Glomerular endothelial cell (primary cell): ENCODE results near the gene OSBPL5. TPM values are rescaled to one million over a fixed set of nuclear protein-coding genes. Genes with fewer than 3 reads are reported as not detected.

ENCODE experiments used
- DNase-seq: peaks from one replicate; pipeline ENCODE4 v3.0.0-alpha.2; 2011; ENCODE audit warnings: low read depth, low spot score; ENCODE audit errors: extremely low read depth
- total RNA-seq: library from RNA; depleted of rRNA; stranded (reverse); fragments of >200 nt; gene quantifications from 2 replicates; pipeline ENCODE4 v1.2.3, GENCODE V29; 2015

OSBPL5 gene
- total RNA-seq, 1 donor from 2014 or later = 37.5 TPM

DNA sequence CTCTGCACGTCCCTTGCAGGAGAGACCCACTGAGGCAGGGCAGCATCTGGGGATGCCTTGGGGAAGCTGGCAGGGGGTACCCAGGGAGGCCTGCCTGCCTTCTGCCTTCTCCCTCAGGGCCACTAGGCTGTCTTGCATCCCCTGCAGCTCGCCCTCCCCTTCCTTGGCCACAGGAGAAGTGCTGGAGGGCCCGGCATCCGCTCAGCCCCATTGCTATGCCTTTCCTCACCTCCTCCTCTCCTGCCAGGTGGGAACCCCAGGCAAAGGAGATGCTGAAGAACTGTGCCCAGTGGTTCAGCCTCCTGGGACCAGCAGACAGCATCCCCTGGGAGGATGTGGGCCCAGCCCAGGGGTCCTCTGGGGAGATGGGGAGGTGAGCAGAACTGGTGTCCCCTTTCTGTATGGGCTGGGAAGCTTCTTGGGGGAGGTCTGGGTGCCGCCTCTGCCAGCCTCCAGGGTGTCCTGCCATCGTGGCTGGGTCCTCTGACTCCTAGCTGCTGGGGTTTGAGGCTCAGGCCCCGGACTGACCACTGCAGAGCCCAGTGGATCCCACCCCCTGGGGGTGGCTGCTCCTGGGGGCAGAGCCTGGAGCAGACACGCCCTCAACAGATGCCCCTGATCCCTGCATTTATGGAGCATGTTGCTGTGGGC lies 32.9 kb upstream of the OSBPL5 start:
- no peak for DNase-seq

DNA sequence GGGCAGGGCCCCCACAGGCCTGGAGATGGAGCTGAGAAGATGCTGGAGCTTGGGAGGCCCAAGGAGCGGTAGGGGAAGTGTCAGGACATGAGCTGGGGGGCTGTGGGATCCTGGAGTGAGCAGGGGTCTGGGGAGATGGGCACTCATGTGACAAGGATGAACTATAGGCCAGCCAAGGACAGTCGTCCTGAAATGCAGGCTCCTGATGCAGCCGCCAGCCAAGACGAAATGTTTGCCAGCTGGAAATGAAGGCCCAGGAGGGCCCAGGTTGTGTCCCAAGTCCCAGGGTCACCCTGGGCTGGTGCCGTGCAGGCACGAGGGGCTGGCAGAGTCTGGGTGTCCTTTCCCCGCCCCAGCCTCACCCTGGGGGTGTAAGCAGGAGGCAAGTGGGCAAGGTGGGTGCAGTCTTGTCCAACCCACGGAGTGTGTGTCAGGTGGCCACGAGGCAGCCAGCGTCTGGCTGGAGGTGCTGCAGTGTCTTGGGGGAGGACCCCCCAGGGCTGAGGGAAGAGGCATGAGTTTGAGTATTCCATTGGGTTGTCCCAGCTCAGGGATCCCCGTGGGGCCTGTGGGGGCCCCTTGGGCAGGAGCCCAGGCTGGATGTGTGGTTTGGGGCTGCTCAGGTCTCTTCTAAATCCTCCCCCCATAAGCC lies 32.1 kb upstream of the OSBPL5 start:
- DNase-seq = no peak

DNA sequence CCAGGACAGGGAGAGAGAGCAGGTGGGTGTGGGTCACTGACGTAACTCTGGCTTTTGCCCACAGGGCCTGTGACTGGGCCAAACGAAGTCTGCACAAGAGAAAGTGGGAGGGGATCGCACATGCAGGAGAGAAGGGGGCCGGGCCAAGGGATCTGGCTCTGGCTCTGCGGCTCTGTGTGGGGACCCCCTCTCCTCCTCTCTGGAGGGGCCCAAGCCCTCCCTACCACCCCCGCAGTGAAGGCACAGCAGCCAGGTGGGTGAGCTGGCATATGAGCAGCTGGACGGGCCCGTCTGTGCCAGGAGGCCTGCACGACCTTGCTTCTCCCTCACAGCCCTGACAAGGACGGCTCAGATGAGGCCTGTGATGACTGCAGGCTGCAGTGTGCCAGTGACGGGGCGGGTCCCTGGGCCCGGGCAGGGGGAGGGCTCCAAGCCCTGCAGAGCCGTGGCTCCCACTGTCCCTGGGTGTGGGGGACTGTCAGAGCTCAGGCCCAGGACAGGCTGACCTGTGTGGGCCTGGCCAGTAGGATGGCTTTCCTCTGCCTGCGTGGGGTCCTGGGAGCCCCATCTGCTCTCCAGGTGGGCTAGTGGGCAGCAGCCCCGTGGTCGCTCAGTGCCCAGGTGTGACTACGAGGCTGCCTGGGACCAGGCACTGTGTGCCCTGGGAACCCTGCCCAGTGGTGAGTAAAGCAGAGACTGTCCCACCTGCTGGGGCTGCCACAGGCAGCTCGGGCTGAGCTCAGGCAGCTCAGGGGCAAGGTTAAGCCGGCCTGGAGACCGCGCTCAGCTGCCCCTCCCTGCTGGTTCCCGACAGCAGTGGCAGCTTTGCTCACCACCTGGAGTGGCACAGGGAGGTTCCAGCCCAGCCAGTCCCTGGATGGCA lies 31.3 kb upstream of the OSBPL5 start:
- no peak for DNase-seq

DNA sequence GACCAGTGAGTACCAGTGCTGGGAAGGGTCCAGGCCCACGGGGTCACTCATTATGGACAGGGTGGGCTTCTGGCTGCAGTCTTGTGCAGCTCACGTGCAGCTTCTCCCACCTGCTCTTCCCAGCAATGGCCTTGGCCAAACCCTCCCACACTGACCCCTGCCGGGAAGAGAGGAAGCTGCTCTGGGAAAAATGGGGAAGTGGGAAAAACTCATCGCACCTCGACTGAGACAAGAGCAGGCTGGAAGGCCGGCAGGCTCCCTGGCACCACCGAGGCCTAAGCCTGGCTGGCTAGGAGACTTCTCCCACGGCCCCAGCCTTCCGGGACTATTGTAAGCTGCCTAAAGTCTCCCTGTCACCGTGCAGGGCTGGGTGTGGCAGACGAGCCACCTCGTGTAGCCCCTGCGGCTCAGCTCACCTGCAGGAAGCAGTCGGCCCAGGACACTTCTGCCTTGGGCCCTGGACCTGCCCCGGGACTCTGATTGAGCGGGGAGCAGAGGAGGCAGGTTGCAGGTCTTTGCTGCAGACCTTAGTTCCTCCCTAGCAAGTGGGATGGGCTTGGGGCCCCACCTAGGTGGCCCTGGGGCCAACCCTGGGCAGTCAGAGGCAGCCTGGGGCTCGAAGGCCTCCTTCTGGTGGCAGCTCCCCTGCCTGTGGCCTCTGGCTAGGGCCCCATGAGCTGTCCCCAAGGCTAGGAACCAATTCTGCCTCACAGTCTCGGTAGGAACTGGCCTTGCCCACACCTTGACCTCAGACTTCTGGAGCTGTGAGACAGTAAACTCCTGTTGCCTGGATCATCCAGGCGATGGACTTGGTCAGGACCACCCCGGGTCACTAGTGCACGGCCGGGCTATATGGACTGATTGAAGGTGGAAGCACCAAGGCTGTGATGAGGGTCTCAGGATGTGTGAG lies 30.4 kb upstream of the OSBPL5 start:
- DNase-seq = no peak

DNA sequence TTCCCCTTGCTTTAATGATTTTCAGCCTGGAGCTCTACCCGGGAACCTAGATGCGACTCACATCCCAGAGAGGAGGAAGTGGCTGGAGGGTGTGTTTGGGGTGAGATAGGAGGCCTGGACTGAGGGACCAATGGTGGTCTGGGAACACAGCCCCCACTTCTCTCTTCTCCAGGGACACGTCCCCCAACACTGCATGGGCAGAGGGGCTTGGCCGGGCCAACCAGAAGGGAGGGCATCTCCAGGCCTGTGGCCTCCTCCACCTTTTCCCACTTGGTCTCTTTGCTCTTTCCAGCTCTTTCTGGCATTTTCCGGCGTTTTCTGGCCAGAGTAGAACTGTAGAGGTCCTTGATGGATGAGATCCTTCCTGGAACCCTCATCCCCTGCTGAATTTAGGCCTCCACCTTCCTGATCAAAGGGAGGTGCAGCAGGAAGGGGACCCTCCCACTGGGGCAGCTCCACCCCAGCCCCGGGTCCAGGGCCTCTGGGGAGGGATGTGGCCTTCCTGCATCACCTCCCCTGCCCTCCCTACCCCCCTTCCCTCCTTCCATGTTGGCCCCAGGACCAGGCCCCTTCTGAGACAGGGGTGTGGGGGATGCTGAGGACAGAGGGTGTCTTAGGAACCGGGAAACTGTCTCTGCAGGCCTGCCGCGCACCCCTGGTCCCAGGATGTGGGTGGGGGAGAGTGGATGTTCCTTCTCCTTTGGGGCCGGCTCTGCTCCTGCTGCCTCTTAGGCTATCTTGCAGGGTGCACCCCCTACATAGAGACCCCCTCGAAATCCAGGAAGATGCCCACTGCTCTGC lies 29.1 kb upstream of the OSBPL5 start:
- DNase-seq = no peak

DNA sequence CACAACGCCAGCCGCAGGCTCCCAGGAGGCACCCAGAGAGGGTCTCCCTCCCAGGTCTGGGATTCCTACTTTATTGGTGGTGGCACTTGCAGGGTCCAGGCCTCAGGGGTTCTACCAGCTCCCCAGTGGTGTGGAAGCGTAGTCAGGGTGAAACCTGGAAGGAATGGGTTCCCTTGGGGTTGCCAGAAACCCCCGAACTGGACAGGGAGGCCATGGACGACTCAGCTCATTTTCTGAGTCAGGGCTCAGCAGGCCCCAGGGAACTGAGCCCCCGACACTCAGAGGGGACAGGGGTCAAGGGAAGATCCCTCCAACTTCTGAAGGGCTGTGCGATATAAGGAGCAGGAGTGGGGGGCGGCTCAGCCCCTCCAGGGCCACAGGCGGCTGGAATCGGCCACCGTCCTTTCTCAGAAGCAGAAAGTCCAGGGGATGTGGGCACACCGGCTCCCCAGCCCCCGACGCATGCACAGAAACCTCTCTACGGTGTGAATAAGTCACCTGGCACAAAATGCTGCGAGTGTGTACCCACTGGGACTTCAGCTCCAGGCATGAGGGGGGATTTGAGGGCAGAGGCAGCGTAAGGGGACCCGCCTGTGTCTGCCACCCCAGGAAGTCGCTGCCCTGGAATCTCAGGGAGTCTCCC lies 28.4 kb upstream of the OSBPL5 start:
- no peak for DNase-seq

DNA sequence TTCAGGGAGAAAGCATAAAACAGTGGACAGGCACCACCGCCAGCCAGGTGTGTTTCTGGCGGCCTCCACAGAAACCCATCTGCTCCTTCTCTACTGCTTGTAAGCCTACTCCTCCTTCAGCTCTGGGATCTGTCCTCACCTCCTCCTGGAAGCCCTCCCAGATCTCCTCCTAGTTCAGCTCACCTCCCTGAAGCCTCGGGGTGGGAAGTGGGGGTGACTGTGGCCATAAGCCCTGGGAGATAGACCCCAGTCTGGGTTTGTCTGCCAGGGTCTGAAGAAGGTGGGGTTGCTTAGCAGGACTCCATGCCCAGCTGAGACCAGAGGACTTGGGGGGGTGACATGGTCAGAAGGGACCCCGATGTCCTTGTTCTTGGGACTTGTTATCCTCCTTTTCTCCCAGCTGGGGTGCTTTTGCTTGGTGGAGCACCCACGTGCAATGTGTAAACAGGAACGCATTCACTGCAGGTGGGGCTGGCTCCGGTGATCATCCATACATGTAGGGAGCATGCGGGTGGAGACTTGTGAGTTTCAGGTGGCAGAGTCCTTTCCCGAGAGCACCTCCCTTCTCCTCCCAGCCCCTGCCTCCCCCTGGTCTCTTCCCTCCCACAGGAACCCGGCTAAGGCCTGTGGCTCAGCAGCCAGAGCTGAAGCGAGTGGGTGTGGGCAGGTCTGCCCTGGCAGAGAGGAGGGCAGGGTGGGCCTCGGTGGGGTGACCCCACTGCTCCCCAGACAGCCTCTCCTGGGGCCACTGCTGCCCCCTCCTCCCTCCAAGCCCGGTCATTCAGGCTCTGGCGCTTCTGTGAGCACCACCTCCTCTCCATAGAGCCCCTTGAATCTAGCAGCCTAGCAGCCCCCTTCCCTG lies 27.6 kb upstream of the OSBPL5 start:
- DNase-seq = no peak

DNA sequence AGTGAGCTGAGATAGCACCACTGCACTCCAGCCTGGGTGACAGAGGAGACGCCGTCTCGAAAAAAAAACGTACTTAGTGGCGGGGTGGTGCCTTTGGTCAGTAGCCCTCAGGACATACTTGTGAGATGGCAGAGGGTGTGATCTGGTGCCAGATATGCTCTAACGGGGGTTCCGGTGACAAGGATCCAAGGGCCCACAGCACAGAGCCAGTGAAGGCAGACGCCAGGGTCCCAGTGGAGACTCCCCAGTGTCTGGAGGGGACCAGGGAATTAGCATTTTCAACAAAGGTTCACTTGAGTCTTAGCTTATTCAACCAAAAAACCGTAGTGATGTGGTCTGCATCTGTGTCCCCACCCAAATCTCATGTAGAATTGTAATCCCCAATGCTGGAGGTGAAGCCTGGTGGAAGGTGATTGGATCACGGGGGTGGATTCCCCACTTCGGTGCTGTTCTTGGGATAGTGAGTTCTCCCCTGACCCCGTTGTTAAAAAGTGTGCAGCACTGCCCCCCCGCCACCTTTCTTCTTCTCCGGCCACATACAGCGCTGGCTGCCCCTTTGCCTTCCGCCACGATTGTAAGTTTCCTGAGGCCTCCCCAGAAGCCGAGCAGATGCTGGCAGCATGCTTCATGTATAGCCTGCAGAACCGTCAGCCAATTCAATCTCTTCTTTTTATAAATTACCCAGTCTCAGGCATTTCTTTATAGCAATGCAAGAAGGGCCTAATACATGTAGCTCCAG lies 26.6 kb upstream of the OSBPL5 start:
- DNase-seq = no peak

DNA sequence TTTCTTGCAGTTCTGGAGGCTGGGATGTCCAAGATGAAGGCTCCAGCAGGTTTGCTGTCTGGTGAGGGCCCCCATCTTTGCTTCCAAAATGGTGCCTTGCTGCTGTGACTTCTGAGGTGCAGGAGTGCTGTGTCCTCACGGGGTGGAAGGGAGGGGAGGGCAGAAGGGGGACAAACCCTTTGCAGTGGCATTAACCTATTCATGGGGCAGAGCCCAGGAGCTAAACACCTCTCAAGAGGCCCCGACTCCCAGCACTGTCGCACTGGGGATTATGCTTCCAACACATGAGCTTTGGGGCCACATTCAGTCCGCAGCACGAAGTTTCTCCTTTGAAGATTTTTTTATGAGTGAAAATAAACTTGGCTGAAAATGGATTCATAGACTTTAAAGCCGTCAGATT lies 25.5 kb upstream of the OSBPL5 start:
- DNase-seq = no peak

DNA sequence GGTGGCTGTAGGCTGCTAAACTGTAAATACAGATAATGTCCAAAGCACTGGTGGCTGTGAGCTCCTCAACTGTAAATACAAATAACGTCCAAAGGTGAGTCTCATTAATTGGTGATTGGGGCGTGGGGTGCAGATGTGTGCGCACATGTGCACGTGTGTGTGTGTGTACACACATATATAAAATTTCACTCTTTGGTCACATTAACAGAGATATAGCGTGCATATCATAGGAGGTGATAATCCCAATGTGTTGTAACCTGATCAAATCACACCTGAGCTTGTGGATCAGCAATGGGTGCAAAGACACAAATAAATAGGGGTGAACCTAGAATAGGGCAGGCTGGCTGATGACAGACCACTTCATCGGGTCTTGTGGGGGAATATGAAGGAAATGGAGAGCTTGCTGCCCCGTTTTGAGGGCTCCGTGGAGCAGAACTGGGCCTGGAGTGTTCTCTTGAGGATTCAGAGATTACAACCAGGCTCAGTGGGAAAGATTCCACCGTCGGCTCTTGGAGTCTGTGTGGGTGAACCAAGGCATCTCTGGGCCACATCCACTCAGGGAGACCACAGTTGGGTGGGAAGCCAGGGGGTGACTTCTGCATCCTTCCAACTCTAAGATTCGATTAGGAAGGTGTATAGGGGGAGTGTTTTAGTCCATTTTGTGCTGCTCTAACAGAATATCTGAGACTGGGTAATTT lies 24.9 kb upstream of the OSBPL5 start:
- DNase-seq = no peak

DNA sequence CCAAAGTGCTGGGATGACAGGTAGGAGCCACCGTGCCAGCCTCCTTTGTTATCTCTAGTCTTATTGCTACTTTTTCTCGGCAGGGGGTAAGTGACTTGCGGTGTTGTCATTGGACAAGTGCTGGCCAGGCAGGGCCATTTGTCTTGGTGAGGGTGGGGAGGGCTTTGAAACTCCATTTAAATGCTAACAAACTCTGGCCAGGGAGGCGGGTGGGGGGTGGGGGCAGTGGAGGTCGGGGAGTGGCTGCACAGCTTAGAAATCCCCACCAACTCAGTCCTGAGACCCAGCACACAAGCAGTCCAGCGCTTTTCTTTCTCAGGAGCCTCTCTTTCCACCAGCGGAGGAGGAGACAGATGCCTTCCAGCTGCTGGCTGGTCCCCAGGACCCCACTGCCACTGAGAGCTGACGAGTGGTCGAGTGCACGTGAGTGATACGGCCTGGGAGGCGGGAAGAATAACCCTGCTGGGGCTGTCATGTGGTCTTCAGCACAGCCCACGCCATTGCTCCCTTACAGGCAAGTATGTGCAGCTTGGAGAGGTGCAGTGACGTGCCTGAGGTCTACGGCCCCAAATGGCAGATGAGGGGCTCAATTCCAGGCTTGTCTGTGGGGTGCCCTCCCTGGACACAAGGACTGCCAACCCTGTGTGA lies 24.2 kb upstream of the OSBPL5 start:
- no peak for DNase-seq

DNA sequence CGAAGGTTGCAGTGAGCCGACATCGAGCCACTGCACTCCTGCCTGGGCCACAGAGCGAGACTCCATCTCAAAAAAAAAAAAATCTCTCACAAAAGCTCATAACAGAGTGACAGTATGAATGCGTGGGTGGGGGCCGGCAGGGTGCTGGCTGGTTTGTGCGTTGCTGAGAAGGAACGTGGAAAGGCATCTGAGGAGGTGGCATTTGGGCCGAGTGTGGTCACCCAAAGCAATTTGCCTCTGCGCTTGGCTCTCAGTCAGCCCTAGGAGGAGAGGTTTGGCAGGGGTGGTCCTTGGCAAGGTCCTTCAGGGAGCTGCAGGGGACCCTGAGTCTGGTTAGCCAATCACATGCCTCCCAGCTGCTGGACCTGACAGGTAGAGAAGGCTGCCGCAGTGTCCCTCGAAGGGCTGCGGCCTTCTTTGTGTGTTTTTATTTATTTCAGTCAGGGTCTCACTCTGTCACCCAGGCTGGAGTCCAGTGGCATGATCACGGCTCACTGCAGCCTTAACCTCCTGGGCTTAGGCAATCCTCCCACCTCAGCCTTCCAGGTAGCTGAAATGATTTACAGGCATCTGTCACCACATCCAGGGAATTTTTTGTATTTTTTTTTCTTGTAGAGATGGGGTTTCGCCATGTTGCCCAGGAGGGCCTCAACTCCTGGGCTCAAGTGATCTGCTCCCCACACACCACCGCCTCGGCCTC lies 23.5 kb upstream of the OSBPL5 start:
- DNase-seq = no peak

DNA sequence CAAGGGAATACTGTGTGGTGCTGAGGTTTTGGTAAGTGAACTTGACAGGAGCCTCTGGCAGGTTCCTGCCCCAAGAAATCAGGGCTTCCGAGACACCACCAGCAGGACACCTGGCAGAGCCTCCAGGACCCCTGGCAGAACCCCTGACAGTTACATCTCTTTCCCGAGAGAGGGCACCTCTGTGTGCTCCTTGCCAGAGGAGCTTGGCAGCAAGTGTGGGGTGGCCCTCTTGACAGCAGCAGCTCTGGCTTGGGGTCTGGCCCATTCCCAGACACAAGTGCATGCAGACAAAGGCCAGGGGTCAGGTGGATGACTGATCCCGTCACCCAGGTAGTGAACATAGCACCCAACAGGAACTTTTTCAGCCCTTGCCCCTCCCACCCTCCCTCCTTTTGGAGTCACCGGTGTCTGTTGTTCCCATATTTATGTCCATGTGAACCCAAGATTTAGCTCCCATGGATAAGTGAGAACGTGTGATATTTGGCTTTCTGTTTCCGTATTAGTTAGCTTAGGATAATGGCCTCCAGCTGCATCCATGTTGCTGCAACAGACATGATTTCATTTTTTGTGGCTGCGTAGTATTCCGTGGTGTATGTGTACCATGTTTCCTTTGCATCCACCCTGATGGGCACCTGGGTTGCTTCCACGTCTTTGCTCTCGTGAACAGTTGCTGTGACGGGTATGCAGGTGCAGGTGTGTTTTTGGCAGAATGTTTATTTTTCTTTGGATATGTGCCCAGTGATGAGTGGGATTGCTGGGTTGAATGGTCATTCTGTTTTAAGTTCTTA lies 21.2 kb upstream of the OSBPL5 start:
- no peak for DNase-seq

DNA sequence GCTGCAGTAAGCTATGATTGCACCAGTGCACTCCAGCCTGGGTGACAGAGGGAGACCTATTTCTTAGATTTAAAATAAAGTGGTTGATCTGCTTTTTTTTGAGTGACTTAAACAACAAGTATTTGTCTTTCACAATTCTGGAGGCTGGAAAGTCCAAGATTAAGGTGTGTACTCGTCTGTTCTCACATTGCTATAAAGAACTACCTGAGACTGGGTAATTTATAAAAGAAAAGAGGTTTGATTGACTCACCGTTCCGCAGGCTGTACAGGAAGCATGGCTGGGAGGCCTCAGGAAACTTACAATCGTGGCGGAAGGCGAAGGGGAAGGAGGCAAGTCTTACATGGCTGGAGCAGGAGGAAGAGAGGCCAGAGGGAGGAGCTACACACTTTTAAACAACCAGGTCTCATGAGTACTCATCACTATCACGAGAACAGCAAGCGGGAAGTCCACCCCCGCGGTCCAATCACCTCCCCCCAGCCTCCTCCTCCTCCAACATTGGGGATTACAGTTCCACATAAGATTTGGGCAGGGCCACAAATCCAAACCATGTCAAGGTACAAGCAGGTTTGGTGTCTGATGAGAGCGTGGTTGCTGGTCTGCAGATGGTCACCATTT lies 19.7 kb upstream of the OSBPL5 start:
- DNase-seq = no peak

DNA sequence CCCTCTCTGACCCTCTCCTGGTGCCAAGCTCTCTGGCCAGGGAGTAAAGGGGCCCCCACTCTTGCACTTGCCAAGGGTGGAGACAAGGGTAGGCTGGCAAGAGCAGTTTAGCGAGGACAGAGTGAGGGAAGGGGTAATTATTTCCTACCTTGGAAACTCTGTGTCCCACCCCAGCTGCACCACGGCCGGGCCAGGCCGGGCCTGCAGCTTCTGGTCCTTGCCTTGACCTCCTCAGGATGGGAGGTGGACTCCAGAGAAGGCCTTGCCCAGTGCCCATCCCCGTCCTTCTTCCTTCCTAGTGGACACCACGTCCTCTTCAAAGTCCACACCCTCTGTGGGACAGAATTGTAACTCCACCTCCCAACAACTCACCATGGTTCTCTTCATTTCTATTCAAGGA lies 18.4 kb upstream of the OSBPL5 start:
- no peak for DNase-seq
